ENCODE results near the gene TMEM72. TPM values are rescaled to one million over a fixed set of nuclear protein-coding genes. Genes with fewer than 3 reads are reported as not detected.

Gene TMEM72
- total RNA-seq, 2 donors from 2014 or later: 14.5 to 17.6 TPM

- Histone ChIP-seq H3K27me3 (no peaks in the 10 kb centered on the region), H3K4me1 (peaks cover 1% of the 10 kb centered on the region), H3K9me3 (no peaks in the 10 kb centered on the region), H3K36me3 (no peaks in the 10 kb centered on the region), H3K4me3 (no peak overlapping the region), H3K9ac (ENCODE audit: low read depth in 2 of 2, low read length in 2 of 2) (no peak overlapping the region), H3K27ac (peak overlapping the region; percentile 24)
- intact Hi-C loops (cut with DNase I): no loop called here
- peak; percentile 17 for DNase-seq
- no peak for TF ChIP-seq CTCF (IDR thresholded peaks at IDR 0.05)
Observed at GRCh38 chr10:44965651-44966097, 54.5 kb downstream of the TMEM72 start.

- Histone ChIP-seq H3K36me3 (no peaks in the 10 kb centered on the region), H3K9ac (ENCODE audit: low read depth in 2 of 2, low read length in 2 of 2) (no peak overlapping the region), H3K27me3 (no peaks in the 10 kb centered on the region), H3K27ac (peak overlapping the region; percentile 24), H3K4me3 (no peak overlapping the region), H3K4me1 (no peaks in the 10 kb centered on the region), H3K9me3 (no peaks in the 10 kb centered on the region)
- intact Hi-C loops (cut with DNase I): no loop called here
- peak; percentile 15 for DNase-seq
- no peak for TF ChIP-seq CTCF (IDR thresholded peaks at IDR 0.05)
Observed at GRCh38 chr10:44966129-44966815, 55.1 kb downstream of the TMEM72 start.

- intact Hi-C loops (cut with DNase I): no loop called here
- no peak overlapping the region for H3K4me3 ChIP-seq
- no peaks in the 10 kb centered on the region for H3K9me3 ChIP-seq
- no peak overlapping the region for H3K9ac ChIP-seq (ENCODE audit: low read depth in 2 of 2, low read length in 2 of 2)
- H3K27ac ChIP-seq: peak overlapping the region; percentile 24
- H3K27me3 ChIP-seq: no peaks in the 10 kb centered on the region
- H3K36me3 ChIP-seq: no peaks in the 10 kb centered on the region
- no peaks in the 10 kb centered on the region for H3K4me1 ChIP-seq
- TF ChIP-seq CTCF (IDR thresholded peaks at IDR 0.05): peak; percentile 11
- peak; percentile 16 for DNase-seq
Observed at GRCh38 chr10:44966816-44967509, 55.8 kb downstream of the TMEM72 start.

GRCh38 chr10:44967616-44968015 is 56.5 kb downstream of the TMEM72 start:
- Histone ChIP-seq H3K27ac (peak overlapping the region; percentile 57), H3K9ac (ENCODE audit: low read depth in 2 of 2, low read length in 2 of 2) (no peak overlapping the region), H3K4me1 (no peaks in the 10 kb centered on the region), H3K4me3 (no peak overlapping the region), H3K27me3 (no peaks in the 10 kb centered on the region), H3K9me3 (no peaks in the 10 kb centered on the region), H3K36me3 (no peaks in the 10 kb centered on the region)
- TF ChIP-seq CTCF (IDR thresholded peaks at IDR 0.05): no peak
- intact Hi-C loops (cut with DNase I): no loop called here
- DNase-seq: peak; percentile 20

DNA sequence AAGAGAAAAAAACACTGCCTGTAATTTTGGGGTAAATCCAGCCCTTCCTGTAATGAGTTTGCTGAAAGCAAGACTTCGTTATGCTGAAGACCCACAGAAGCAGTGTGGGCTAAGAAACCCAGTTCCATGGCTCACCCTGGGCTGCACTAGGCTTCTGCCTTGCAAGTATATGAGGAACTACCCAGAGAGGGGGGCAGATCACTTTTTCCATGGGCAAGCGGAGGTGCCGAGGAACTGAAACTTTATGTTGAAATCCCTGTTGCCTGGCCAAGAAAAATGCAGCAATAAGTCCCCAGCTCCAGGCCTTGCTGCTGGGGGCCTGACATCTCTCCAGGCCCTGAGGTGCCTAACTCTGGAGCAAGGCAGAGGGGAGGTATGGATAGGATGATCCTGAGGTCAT is 57.0 kb downstream of the TMEM72 start:
- Histone ChIP-seq H3K4me3 (no peak overlapping the region), H3K4me1 (no peaks in the 10 kb centered on the region), H3K27me3 (no peaks in the 10 kb centered on the region), H3K27ac (peak overlapping the region; percentile 57), H3K9ac (ENCODE audit: low read depth in 2 of 2, low read length in 2 of 2) (no peak overlapping the region), H3K36me3 (no peaks in the 10 kb centered on the region), H3K9me3 (no peaks in the 10 kb centered on the region)
- TF ChIP-seq CTCF (IDR thresholded peaks at IDR 0.05): no peak
- intact Hi-C loops (cut with DNase I): no loop called here
- peak; percentile 29 for DNase-seq
